CD14-positive monocyte (primary cell): ENCODE data around the gene SNAP47. TPM values are rescaled to one million over a fixed set of nuclear protein-coding genes. Genes with fewer than 3 reads are reported as not detected.

Experiments
- DNase-seq, 3 donors: peaks; one replicate each; pipeline ENCODE4 v3.0.0-alpha.2; 2011 to 2022
- H2AFZ ChIP-seq: 2 replicates; pipeline ENCODE4 v1.6.0; 2012; ENCODE audit warnings: mild to moderate bottlenecking, low read depth, low read length, inconsistent platforms; ENCODE audit not compliant: insufficient read depth, poor library complexity, severe bottlenecking
- H3K27ac ChIP-seq, 2 donors: 1 replicate in 1 of 2; 2 replicates in 1 of 2; pipeline ENCODE4 v1.5.1; 2012 to 2013; ENCODE audit warnings: low read length in 2 of 2, control low read depth in 1 of 2, inconsistent platforms in 1 of 2, low read depth in 1 of 2, mild to moderate bottlenecking in 1 of 2
- H3K27me3 ChIP-seq, 2 donors: one replicate each; pipeline versions ENCODE4 v1.6.0 to v1.6.1; 2011 to 2013; ENCODE audit warnings: low read length in 2 of 2; ENCODE audit not compliant: control insufficient read depth in 2 of 2, insufficient read depth in 2 of 2
- H3K36me3 ChIP-seq, 2 donors: replicated peaks in 1 of 2; 1 replicate in 1 of 2; 2 replicates in 1 of 2; pipeline versions ENCODE4 v1.5.1 to v1.6.1; 2012 to 2013; ENCODE audit warnings: low read length in 2 of 2, control low read depth in 1 of 2, inconsistent platforms in 1 of 2, mild to moderate bottlenecking in 1 of 2; ENCODE audit not compliant: insufficient read depth in 2 of 2, control insufficient read depth in 1 of 2
- H3K4me1 ChIP-seq, 2 donors: 1 replicate in 1 of 2; 2 replicates in 1 of 2; pipeline versions ENCODE4 v1.5.1 to v1.6.1; 2012 to 2013; ENCODE audit warnings: low read length in 2 of 2, control low read depth in 1 of 2, inconsistent platforms in 1 of 2, mild to moderate bottlenecking in 1 of 2, moderate library complexity in 1 of 2; ENCODE audit not compliant: insufficient read depth in 2 of 2, control insufficient read depth in 1 of 2
- H3K4me2 ChIP-seq: replicated peaks from 2 replicates; pipeline ENCODE3; 2012; ENCODE audit warnings: low read length, moderate library complexity, mild to moderate bottlenecking; ENCODE audit not compliant: poor library complexity, severe bottlenecking; ENCODE audit errors: extremely low read depth
- H3K4me3 ChIP-seq, 3 experiments: fragments of 200-600 bp in 1 of 3; sonication (generic) in 1 of 3; replicated peaks in 1 of 3; 1 replicate in 2 of 3; 2 replicates in 1 of 3; pipeline ENCODE4 v1.5.1; 2011 to 2013; ENCODE audit warnings: low read length in 3 of 3, mild to moderate bottlenecking in 3 of 3, control low read depth in 2 of 3, low read depth in 2 of 3, inconsistent platforms in 1 of 3, moderate library complexity in 1 of 3
- H3K79me2 ChIP-seq: 2 replicates; pipeline ENCODE4 v1.6.0; 2012; ENCODE audit warnings: mild to moderate bottlenecking, control low read depth, inconsistent platforms, low read length, moderate library complexity; ENCODE audit not compliant: insufficient read depth
- H3K9ac ChIP-seq: 2 replicates; pipeline ENCODE4 v1.6.0; 2017; ENCODE audit warnings: low read length, mild to moderate bottlenecking; ENCODE audit not compliant: insufficient read depth, poor library complexity, severe bottlenecking
- H3K9me3 ChIP-seq, 2 donors: replicated peaks in 1 of 2; 1 replicate in 1 of 2; 2 replicates in 1 of 2; pipeline versions ENCODE4 v1.5.1 to v1.6.1; 2012 to 2013; ENCODE audit warnings: low read length in 2 of 2, control low read depth in 1 of 2; ENCODE audit not compliant: control insufficient read depth in 1 of 2, insufficient read depth in 1 of 2
- H4K20me1 ChIP-seq: 2 replicates; pipeline ENCODE4 v1.6.0; 2012; ENCODE audit warnings: mild to moderate bottlenecking, low read length, control low read depth, moderate library complexity; ENCODE audit not compliant: insufficient read depth
- H3K27ac Mint-ChIP-seq, 7 donors: one replicate each; pipeline ENCODE4 v1.8.0; 2020; ENCODE audit warnings: mild to moderate bottlenecking in 7 of 7, mixed read lengths in 7 of 7, moderate library complexity in 6 of 7, inconsistent platforms in 2 of 7
- H3K27me3 Mint-ChIP-seq, 3 donors: one replicate each; pipeline ENCODE4 v1.8.0; 2021 to 2022; ENCODE audit warnings: low read depth in 3 of 3, mild to moderate bottlenecking in 3 of 3, mixed read lengths in 3 of 3, moderate library complexity in 3 of 3, inconsistent platforms in 1 of 3
- H3K36me3 Mint-ChIP-seq, 2 donors: one replicate each; pipeline ENCODE4 v1.8.0; 2020; ENCODE audit warnings: mixed read lengths in 2 of 2, inconsistent platforms in 1 of 2, mild to moderate bottlenecking in 1 of 2
- H3K4me1 Mint-ChIP-seq: one replicate; pipeline ENCODE4 v1.8.0; 2020; ENCODE audit warnings: mild to moderate bottlenecking, mixed read lengths
- H3K4me3 Mint-ChIP-seq, 2 donors: one replicate each; pipeline ENCODE4 v1.8.0; 2020; ENCODE audit warnings: mild to moderate bottlenecking in 2 of 2, mixed read lengths in 2 of 2, moderate library complexity in 1 of 2
- H3K9me3 Mint-ChIP-seq, 7 donors: one replicate each; pipeline ENCODE4 v1.8.0; 2020 to 2022; ENCODE audit warnings: mixed read lengths in 7 of 7, mild to moderate bottlenecking in 6 of 7, moderate library complexity in 6 of 7, inconsistent platforms in 2 of 7
- CTCF ChIP-seq: fragments of 200-600 bp; IDR thresholded peaks from one replicate; pipeline ENCODE4 v1.8.0; 2022; ENCODE audit warnings: antibody characterized with exemption, mild to moderate bottlenecking
- WGBS: methylation state at CpG from one replicate; pipeline ENCODE4 v1.1.5; 2013; ENCODE audit warnings: missing lambda C conversion rate; ENCODE audit not compliant: insufficient coverage; 5-methylcytosine and 5-hydroxymethylcytosine counted together
- intact Hi-C, 2 donors: fragments of 100-400 bp; cut with micrococcal nuclease; formaldehyde crosslinking; loops; one replicate each; pipeline versions ENCODE4 v1.15.0 to v1.15.1; 2023
- polyA plus RNA-seq, 3 donors: library from polyadenylated mRNA; depleted of rRNA in 1 of 3; unstranded in 2 of 3; stranded (reverse) in 1 of 3; fragments of 300-500 nt in 2 of 3; fragments of >200 nt in 1 of 3; fragmentation: Illumina TruSeq in 2 of 3; gene quantifications; 1 replicate in 2 of 3; 2 replicates in 1 of 3; pipeline ENCODE4 v1.2.3, GENCODE V29; 2012 to 2021

SNAP47 gene
- polyA plus RNA-seq, 3 donors, result 15.4 to 25.0 (median 20.5) TPM

DNA sequence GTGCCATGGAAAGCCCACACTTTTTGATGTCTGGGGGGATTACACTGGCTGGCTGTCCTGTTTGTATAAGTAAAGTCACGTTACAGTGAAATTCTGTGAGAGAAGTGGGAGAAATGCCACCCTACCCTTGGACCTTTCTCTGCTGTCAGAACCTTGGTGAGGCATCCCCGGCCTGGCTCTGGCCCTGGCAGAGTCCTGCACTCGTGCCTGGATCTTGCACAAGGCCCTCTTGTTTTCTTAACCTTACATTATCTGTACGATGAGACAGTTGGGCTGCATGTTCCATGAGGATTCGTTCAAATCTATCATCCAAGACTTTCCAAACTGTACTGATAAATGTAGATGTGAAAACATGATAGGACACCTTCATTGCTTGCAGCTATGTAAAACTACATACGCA is 11.4 kb downstream of the SNAP47 start:
- Histone ChIP-seq H3K4me2 (no peak overlapping the region), H3K4me1 (no peaks in the 10 kb centered on the region), H3K4me3 (no peak overlapping the region), H3K9me3 (no peaks in the 10 kb centered on the region), H4K20me1 (peaks cover 15% of the 10 kb centered on the region), H3K79me2 (peaks cover 11% of the 10 kb centered on the region), H3K36me3 (peaks cover 15 to 46% of the 10 kb centered on the region in 2 donors), H3K27me3 (no peaks in the 10 kb centered on the region), H3K9ac (no peak overlapping the region), H3K27ac (no peak overlapping the region), H2AFZ (no peak overlapping the region)
- no peak for TF ChIP-seq CTCF
- Mint-ChIP-seq H3K9me3 (no peaks in the 10 kb centered on the region), H3K4me1 (peaks cover 3% of the 10 kb centered on the region), H3K4me3 (no peak overlapping the region), H3K27me3 (peaks cover 0 to 1% (median 0%) of the 10 kb centered on the region in 3 donors), H3K36me3 (peaks cover 26 to 30% of the 10 kb centered on the region in 2 donors), H3K27ac (peak overlapping the region in 1 of 7 donors; percentile 43)
- WGBS, result 100% methylated on average over 1 of the region's 6 CpGs
- intact Hi-C loops, result no loop called here
- no peak for DNase-seq

- no peak for TF ChIP-seq CTCF
- no peak overlapping the region for H3K4me3 Mint-ChIP-seq
- WGBS, result 84% methylated on average over 8 of the region's 8 CpGs
Observed at GRCh38 chr1:227747382-227747781, 12.1 kb downstream of the SNAP47 start.

More at GRCh38 chr1:227747382-227747781, 12.1 kb downstream of the SNAP47 start:
- no peaks in the 10 kb centered on the region for H3K27me3 ChIP-seq
- H4K20me1 ChIP-seq, result peaks cover 15% of the 10 kb centered on the region
- H3K4me3 ChIP-seq, result no peak overlapping the region
- H3K79me2 ChIP-seq, result peaks cover 11% of the 10 kb centered on the region
- H3K9me3 ChIP-seq, result no peaks in the 10 kb centered on the region
- H3K4me1 ChIP-seq, result no peaks in the 10 kb centered on the region
- H3K36me3 ChIP-seq, result peaks cover 15 to 46% of the 10 kb centered on the region in 2 donors
- DNase-seq, result no peak
- H3K9me3 Mint-ChIP-seq, result no peaks in the 10 kb centered on the region
- H3K4me2 ChIP-seq, result no peak overlapping the region
- peaks cover 3% of the 10 kb centered on the region for H3K4me1 Mint-ChIP-seq
- H3K27me3 Mint-ChIP-seq, result peaks cover 0 to 1% (median 0%) of the 10 kb centered on the region in 3 donors
- H3K27ac Mint-ChIP-seq, result peak overlapping the region in 1 of 7 donors; percentile 7
- H3K27ac ChIP-seq, result no peak overlapping the region
- no peak overlapping the region for H3K9ac ChIP-seq
- intact Hi-C loops, result no loop called here
- H3K36me3 Mint-ChIP-seq, result peaks cover 30 to 34% of the 10 kb centered on the region in 2 donors
- no peak overlapping the region for H2AFZ ChIP-seq
